Umbilical cord (tissue), 2 donors: ENCODE data around the gene OR6N1. TPM values are rescaled to one million over a fixed set of nuclear protein-coding genes. Genes with fewer than 3 reads are reported as not detected.
A peak's percentile ranks its signal among the peaks of the same experiment; 100 is the strongest.

Experiments used
- DNase-seq: peaks from one replicate; pipeline ENCODE4 v3.0.0-alpha.2; 2015; ENCODE audit warnings: low spot score
- total RNA-seq: library from RNA; depleted of rRNA; stranded (reverse); fragments of >200 nt; gene quantifications from one replicate; pipeline ENCODE4 v1.2.3, GENCODE V29; 2014; ENCODE audit warnings: low replicate concordance; ENCODE audit not compliant: insufficient read depth

Gene OR6N1, protein sequence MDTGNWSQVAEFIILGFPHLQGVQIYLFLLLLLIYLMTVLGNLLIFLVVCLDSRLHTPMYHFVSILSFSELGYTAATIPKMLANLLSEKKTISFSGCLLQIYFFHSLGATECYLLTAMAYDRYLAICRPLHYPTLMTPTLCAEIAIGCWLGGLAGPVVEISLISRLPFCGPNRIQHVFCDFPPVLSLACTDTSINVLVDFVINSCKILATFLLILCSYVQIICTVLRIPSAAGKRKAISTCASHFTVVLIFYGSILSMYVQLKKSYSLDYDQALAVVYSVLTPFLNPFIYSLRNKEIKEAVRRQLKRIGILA
- total RNA-seq: 2.2 TPM

DNA sequence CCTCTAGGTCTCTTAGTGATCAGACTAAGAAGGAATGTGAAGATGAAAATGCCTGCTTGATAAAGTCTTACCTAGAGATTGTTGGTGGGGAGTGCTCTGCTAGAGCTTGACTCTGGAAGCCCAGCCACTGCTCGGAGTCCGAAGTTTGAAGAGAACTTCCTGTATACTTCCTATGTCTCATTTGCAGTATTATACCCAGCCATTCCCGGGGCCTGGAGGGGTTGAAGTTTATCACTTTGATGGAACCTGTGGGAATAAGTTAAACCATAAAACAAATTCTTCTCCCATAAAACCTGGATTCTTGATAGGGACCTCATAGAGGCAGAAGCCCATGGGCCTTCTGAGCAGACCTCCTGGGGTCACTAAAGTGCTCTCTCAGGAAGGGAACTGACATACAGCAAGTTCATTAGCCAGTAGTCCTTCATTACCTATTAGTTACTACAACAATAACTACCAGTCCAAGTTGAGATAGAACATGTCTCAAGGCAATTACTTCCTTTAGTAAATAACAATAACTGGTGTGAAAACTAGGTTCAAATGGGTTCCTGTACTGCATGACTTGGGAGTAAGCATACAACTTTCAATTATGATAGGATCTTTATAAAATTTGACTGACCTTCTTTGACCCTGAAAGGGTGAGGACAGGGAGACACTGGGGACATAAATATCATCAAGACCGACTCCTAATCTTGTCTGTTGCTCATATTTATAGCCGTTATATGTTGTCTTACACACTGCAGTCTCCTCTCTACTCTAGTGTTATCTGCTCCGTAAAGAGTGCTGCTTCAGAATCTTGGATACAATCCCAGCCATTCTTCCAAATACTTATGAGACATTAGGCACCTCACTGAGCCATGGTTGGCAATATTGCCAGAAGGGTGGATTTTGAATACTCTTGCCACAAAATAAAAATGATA, at the start of gene OR6N1:
Gene OR6N1 (minus strand): TSS at position 246 of the 917 bp plus-strand sequence. CDS start 5,513 bp downstream, outside the sequence.
- DNase-seq: peak; percentile 35

DNA sequence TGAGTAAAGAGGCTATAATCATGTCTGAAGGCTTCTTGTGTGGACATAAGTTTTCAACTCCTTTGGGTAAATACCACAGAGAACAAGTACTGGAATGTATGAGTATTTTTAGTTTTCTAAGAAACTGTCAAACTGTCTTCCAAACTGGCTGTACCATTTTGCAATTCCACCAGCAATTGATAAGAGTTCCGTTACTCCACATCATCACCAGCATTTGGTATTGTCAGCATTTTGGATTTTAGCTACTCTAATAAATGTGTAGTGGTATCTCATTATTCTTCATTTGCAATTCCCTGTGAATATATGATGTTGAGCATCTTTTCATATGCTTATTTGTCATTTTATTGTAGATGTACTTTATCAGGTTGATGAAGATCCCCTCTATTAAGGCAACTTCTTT, 49.7 kb upstream of the OR6N1 start:
- DNase-seq: no peak

DNA sequence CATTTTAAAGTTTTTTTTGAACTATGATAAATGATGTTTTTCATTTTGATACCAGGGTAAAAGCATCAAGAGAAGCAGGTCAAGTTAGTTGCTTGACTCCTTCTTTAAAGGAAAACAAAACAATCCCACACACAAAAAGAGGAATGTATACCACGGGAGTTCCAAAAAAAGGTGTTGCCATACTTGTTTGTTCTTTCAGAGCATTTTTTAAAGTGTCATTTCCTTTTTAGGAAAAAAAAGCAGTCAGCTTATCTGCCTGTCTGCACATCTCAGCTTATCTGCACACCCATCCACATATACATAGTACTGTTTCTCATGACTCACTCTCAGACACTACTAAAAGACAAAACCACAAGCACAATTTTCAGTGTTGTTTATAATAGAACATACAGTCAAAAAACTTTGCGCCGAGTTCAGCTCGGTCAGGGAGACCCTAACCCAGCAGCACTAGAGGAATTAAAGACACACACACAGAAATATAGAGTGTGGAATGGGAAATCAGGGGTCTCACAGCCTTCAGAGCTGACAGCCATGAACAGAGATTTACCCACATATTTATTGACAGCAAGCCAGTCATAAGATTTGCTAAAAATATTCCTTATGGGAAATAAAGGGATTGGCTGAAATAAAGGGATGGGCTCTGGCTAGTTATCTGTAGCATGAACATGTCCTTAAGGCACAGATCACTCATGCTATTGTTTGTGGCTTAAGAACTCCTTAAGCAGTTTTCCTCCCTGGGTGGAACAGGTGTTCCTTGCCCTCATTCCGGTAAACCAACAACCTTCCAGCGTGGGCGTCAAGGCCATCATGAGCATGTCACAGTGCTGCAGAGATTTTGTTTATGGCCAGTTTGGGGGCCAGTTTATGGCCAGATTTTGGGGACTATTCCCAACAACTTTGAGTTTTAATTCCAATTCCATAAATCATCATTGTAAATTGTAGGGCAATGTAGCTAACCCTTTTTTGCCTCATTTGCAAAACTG, 47.8 kb upstream of the OR6N1 start:
- DNase-seq: peak; percentile 61

- DNase-seq: no peak
Observed at GRCh38 chr1:158818975-158819431, 47.0 kb upstream of the OR6N1 start.

GRCh38 chr1:158818560-158818959, 46.6 kb upstream of the OR6N1 start:
- no peak for DNase-seq

- DNase-seq: no peak
Observed at GRCh38 chr1:158814970-158815369, 43.0 kb upstream of the OR6N1 start.

DNA sequence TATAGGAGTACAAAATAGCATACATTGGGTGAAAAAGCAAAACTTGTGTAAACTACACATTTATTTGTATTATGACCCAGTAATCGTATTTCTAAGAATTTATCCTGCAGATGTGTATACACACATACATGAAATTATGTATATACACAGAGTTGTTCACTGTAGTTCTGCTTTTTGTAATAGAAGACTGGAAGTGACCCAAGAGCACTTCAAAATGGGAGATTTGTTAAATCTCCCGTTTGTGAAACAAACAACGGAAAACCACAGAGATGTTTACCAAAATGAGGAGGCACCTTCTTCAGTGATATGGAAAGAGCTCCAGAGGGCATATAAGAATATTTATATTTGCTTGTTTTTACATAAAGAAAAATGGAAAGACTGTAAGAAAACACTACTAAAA, 41.2 kb upstream of the OR6N1 start:
- no peak for DNase-seq

- DNase-seq: no peak
Observed at GRCh38 chr1:158812336-158812735, 40.3 kb upstream of the OR6N1 start.

- no peak for DNase-seq
Observed at GRCh38 chr1:158810311-158810710, 38.3 kb upstream of the OR6N1 start.

DNA sequence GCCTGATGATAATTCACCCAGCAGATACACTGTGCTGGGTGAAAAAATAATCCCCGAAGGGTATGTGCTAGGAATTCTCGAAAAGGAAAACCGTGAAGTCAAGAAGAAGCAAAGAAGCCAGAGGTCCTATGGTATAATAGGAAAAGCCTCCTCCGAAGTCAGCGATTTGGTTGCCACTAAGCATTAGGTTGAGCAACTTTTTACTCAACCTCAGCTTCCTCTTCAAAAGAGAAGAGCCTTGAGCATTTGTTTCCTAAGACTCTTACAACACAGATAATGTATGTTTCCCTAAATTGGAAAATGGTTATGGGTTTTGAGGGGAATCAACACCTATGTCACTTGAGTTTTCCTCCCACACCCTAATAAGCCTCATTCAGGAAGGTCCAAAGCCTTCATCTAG, 37.9 kb upstream of the OR6N1 start:
- peak; percentile 31 for DNase-seq

- no peak for DNase-seq
Observed at GRCh38 chr1:158809256-158809655, 37.3 kb upstream of the OR6N1 start.

DNA sequence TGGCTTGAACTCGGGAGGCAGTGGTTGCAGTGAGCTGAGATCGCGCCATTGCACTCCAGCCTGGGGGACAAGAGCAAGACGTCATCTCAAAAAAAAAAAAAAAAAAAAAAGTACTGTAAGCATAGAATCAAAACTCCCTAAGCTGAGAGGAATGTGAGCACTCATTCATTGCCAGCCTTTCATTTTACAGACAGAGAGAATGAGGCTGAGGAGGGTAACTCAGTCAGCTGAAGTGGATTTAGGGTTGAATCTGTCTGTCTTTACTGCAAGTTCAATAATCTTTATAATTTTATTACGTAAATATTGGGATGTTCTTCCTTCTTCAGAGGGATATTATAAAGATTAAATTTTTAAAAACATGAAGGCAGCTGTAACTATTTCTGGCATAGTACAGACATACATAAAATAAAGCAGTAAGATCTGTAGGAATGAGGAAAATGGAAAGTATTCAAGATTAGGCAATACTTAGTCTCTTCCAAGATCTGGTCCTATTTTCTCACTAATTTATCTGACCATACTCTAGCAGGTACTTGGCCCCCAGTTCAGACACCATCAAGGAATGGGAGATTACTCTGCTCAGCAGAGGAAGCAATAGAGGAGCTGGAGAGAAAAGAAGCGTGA, 35.0 kb upstream of the OR6N1 start:
- DNase-seq: peak; percentile 93

DNA sequence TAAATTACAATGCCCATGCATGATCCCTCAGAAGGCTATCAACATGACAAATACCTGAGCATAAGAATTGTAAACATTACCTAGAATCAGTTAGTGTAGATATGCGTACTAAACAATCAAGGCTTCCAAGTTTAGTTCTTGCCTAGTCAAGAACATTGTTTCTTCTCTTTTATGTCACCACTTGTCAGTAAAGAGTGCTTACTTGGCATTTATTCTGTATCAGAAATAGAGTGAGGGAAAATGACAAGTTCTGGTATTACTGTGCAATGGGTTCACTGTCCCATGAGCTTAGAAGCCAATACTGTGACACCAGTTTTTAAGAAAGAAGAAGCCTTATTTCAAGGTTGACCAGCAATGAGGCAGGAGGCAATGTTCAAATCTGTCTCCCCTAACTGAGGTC, 31.7 kb upstream of the OR6N1 start:
- DNase-seq: no peak

DNA sequence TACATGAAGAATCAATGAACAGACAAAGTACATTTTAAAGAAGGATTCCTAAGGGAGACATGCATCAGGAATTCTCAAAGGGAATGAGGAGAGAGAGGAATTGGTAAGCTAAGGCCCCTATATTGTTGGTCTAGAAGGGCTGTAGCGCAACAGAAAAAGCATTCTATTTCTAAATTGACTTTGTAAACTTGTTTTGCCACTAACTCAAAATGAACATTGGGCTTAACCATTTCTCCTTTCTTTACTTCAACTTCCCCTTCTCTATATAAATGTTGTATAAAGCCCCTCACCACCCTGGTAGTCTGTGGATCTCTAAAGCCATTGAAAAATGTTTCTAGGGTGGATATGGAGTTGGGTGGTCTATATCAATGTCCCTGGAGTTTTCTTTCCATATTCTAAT, 29.4 kb upstream of the OR6N1 start:
- no peak for DNase-seq

GRCh38 chr1:158800526-158800925, 28.5 kb upstream of the OR6N1 start:
- DNase-seq: no peak

DNA sequence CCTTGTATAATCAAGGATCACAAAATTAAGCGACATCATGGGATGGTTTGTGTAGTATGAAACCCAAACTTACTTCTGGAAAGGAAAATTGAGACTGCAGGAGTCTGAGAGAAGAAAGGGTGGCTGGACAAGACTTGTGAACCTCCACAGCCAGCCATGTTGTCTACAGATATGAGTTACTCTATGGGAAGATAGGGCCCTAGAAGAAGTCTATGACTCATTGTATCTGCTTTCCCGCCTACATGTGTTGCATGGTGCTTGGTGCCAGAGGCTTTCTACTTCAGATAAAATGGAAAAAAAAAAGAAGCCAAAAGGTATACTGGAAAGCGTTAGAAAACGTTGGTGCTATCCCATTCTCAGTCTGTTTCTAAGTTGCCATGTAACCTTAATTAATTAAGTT, 27.7 kb upstream of the OR6N1 start:
- no peak for DNase-seq

DNA sequence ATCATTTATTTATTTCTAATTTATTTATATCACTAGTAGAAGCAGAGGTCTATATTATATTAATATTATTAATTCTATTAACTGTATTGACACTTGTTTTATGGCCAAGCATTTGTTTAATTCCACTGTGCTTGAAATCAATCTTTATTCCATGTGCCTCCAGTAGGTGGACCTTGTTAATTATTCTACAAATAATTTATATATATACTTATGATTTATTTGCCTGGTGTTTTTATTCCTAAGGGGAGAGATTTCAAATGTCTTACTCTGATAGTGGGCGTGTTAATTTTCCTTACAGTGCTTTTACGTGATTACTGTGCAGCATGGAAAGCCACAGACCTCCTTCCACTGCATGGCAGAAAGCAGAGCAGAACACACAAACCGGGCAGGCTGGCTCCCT, 26.5 kb upstream of the OR6N1 start:
- DNase-seq: no peak

GRCh38 chr1:158794247-158794646, 22.3 kb upstream of the OR6N1 start:
- DNase-seq: no peak

DNA sequence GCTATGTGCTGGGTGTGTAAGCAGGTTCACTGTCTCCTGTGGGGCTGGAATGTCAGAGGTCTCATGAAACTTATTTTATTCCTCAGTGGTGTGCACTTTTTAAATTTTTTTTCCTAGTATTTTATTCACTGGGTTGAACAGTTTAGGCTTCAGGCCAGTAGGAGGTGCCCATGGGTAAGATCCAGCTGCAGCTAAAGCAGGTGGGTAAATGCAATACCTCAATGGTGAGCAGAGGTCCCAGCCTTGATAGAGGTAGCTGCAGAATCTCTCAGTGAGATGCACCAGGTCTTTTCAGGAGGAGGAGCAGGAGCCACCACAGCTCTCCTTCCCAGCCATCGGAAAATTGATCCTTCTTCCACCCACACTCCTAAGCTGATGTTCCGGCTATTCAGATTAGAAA, 21.6 kb upstream of the OR6N1 start:
- no peak for DNase-seq

DNA sequence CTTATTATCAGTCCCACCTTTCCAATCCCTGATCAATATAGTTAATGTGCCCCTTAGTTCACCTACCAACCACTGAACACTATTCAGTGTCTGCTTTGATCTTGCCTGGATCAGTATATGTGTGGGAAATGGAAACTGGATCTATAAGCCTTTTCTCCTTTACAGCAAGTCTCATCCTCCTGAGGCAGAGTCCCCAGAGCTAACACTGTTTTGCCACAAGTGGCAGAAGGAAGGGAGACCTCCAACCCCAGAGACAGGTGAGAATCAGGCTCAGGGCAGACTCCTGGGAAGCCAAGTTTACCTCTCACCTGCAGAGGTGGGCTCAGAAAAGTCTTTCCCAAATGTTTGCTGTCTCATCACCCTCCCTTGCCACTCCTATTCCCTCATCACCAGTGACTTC, 9.1 kb upstream of the OR6N1 start, which contains the start of gene OR6N2:
Gene OR6N2 (minus strand): TSS at position 101 of the 400 bp plus-strand sequence. CDS start 3,569 bp downstream, outside the sequence.
- DNase-seq: no peak

GRCh38 chr1:158754420-158754819, 17.6 kb downstream of the OR6N1 start, which contains the start of gene OR6K6:
Gene OR6K6, plus strand, starts transcription at chr1:158754720. Its CDS starts 168 bp downstream, at chr1:158754888.
- DNase-seq: no peak
